HCT116 (cell line): ENCODE results near the gene SLC22A23. TPM values are rescaled to one million over a fixed set of nuclear protein-coding genes. Genes with fewer than 3 reads are reported as not detected.

Source experiments
- ATAC-seq: fragments of 200-7000 bp; cut with Tn5 transposase; 2 replicates; pipeline ENCODE4 v1.9.1; 2020; ENCODE audit warnings: mild to moderate bottlenecking, moderate library complexity
- BruUV-seq: library from RNA; stranded (reverse); fragments of 400-500 nt; replicated peaks from 2 replicates; lab custom pipeline; 2021; lab: Mats Ljungman, UMichigan
- CTCF ChIA-PET: fragments of 300-600 bp; sonication (Branson Sonifier 250); formaldehyde crosslinking; loops from one replicate; lab custom pipeline; 2021; ENCODE audit warnings: antibody characterized with exemption; lab: Charles Lee
- POLR2A ChIA-PET: fragments of 300-600, 350-600 bp; sonication (Branson Sonifier 250); formaldehyde crosslinking; loops from one replicate; lab custom pipeline; 2021; ENCODE audit warnings: antibody characterized with exemption; lab: Charles Lee
- RAD21 ChIA-PET, 2 experiments: fragments of 300-600 bp; sonication (Branson Sonifier 250); formaldehyde crosslinking; loops; one replicate each; lab custom pipeline; 2023; ENCODE audit warnings: low total read pairs in 2 of 2; ENCODE audit not compliant: uncharacterized antibody in 2 of 2, unreplicated experiment in 2 of 2, low non-redundant PET in 1 of 2; lab: Charles Lee
- DNase-seq: peaks from one replicate; pipeline ENCODE4 v3.0.0-alpha.2; 2010; ENCODE audit warnings: low read depth, low spot score
- H2AFZ ChIP-seq: fragments of 200-600 bp; shearing (Covaris generic), sonication (generic); 2 replicates; pipeline ENCODE4 v1.6.1; 2017; ENCODE audit warnings: low read depth, mixed run types, mixed read lengths, antibody characterized with exemption, low read length; ENCODE audit not compliant: poor library complexity, severe bottlenecking
- H3K27ac ChIP-seq: 2 replicates; pipeline ENCODE4 v1.5.1; 2012; ENCODE audit warnings: low read depth, low read length
- H3K27me3 ChIP-seq: fragments of 200-600 bp; sonication (generic); 2 replicates; pipeline ENCODE4 v1.6.1; 2016; ENCODE audit warnings: mixed run types, low read length, mixed read lengths; ENCODE audit not compliant: insufficient read depth
- H3K36me3 ChIP-seq, 2 experiments: fragments of 200-500 bp in 1 of 2; fragments of 200-600 bp in 1 of 2; sonication (Bioruptor generic) in 1 of 2; sonication (generic) in 1 of 2; 2 replicates each; pipeline versions ENCODE4 v1.5.1 to v1.6.1; 2014 to 2016; ENCODE audit warnings: low read length in 2 of 2, inconsistent platforms in 1 of 2, mixed read lengths in 1 of 2, mixed run types in 1 of 2; ENCODE audit not compliant: insufficient read depth in 2 of 2, control insufficient read depth in 1 of 2
- H3K4me1 ChIP-seq, 2 experiments: fragments of 200-600 bp in 1 of 2; sonication (generic) in 1 of 2; 2 replicates each; pipeline versions ENCODE4 v1.5.1 to v1.6.1; 2012 to 2017; ENCODE audit warnings: low read length in 2 of 2, inconsistent platforms in 1 of 2, mild to moderate bottlenecking in 1 of 2, mixed read lengths in 1 of 2, mixed run types in 1 of 2, moderate library complexity in 1 of 2; ENCODE audit not compliant: insufficient read depth in 2 of 2, control insufficient read depth in 1 of 2
- H3K4me2 ChIP-seq: fragments of 200-600 bp; sonication (generic); 2 replicates; pipeline ENCODE4 v1.6.1; 2017; ENCODE audit warnings: mixed run types, low read length, mixed read lengths
- H3K4me3 ChIP-seq, 2 experiments: fragments of 200-600 bp in 1 of 2; sonication (generic) in 1 of 2; replicated peaks in 1 of 2; 2 replicates each; pipeline ENCODE4 v1.5.1; 2011 to 2016; ENCODE audit warnings: low read length in 2 of 2, control low read depth in 1 of 2, low read depth in 1 of 2, mild to moderate bottlenecking in 1 of 2, mixed read lengths in 1 of 2, mixed run types in 1 of 2
- H3K79me2 ChIP-seq: fragments of 200-600 bp; sonication (generic); 2 replicates; pipeline ENCODE4 v1.6.1; 2017; ENCODE audit warnings: mild to moderate bottlenecking, mixed run types, low read length, moderate library complexity, mixed read lengths; ENCODE audit not compliant: insufficient read depth
- H3K9ac ChIP-seq: fragments of 200-600 bp; sonication (generic); 2 replicates; pipeline ENCODE4 v1.6.1; 2016; ENCODE audit warnings: low read length, mixed read lengths
- H3K9me2 ChIP-seq: fragments of 200-600 bp; sonication (generic), shearing (Covaris generic); 2 replicates; pipeline ENCODE4 v1.6.1; 2017; ENCODE audit warnings: mixed run types, mild to moderate bottlenecking, moderate library complexity; ENCODE audit not compliant: insufficient read depth
- H3K9me3 ChIP-seq, 2 experiments: fragments of 200-500 bp in 1 of 2; fragments of 200-600 bp in 1 of 2; sonication (Bioruptor generic) in 1 of 2; sonication (generic) in 1 of 2; 2 replicates each; pipeline ENCODE4 v1.6.1; 2014 to 2017; ENCODE audit warnings: low read length in 2 of 2, mixed read lengths in 2 of 2, inconsistent platforms in 1 of 2, low read depth in 1 of 2, mild to moderate bottlenecking in 1 of 2, mixed run types in 1 of 2, moderate library complexity in 1 of 2; ENCODE audit not compliant: control insufficient read depth in 1 of 2, insufficient read depth in 1 of 2
- H4K20me1 ChIP-seq: fragments of 200-600 bp; sonication (generic), shearing (Covaris generic); 2 replicates; pipeline ENCODE4 v1.6.1; 2017; ENCODE audit warnings: mixed run types, mild to moderate bottlenecking, moderate library complexity; ENCODE audit not compliant: insufficient read depth
- CBX3 ChIP-seq: IDR thresholded peaks from 2 replicates; pipeline ENCODE4 v1.6.1; 2012; ENCODE audit warnings: low read depth
- CEBPB ChIP-seq: IDR thresholded peaks from 2 replicates; pipeline ENCODE4 v1.6.1; 2012; ENCODE audit warnings: low read depth
- CTCF ChIP-seq, 3 experiments: fragments of 200-600 bp in 1 of 3; sonication (generic) in 1 of 3; IDR thresholded peaks in 2 of 3; conservative IDR thresholded peaks in 1 of 3; 2 replicates each; pipeline ENCODE4 v1.5.1; 2012 to 2017; ENCODE audit warnings: low read depth in 2 of 3, low read length in 2 of 3, antibody characterized with exemption in 1 of 3, borderline replicate concordance in 1 of 3, control low read depth in 1 of 3, mild to moderate bottlenecking in 1 of 3, mixed read lengths in 1 of 3, mixed run types in 1 of 3, moderate library complexity in 1 of 3; ENCODE audit not compliant: insufficient read depth in 1 of 3
- EGR1 ChIP-seq: IDR thresholded peaks from 2 replicates; pipeline ENCODE4 v1.6.1; 2012; ENCODE audit warnings: low read depth
- ELF1 ChIP-seq: IDR thresholded peaks from 2 replicates; pipeline ENCODE4 v1.6.1; 2012; ENCODE audit warnings: low read depth, borderline replicate concordance
- EZH2 ChIP-seq: fragments of 200-600 bp; sonication (generic); IDR thresholded peaks from 2 replicates; pipeline ENCODE4 v1.6.1; 2017; ENCODE audit warnings: antibody characterized with exemption, mixed run types
- EZH2phosphoT487 ChIP-seq: fragments of 200-600 bp; IDR thresholded peaks from 2 replicates; pipeline ENCODE4 v1.6.1; 2018; ENCODE audit warnings: antibody characterized with exemption, borderline replicate concordance
- FOSL1 ChIP-seq: IDR thresholded peaks from 2 replicates; pipeline ENCODE4 v1.6.1; 2012; ENCODE audit warnings: low read depth
- JUND ChIP-seq: IDR thresholded peaks from 2 replicates; pipeline ENCODE4 v1.6.1; 2012
- POLR2A ChIP-seq: IDR thresholded peaks from 2 replicates; pipeline ENCODE4 v1.7.0; 2011; ENCODE audit warnings: borderline replicate concordance; ENCODE audit not compliant: insufficient read depth, insufficient read length; ENCODE audit errors: extremely low read depth
- POLR2AphosphoS5 ChIP-seq: IDR thresholded peaks from 2 replicates; pipeline ENCODE4 v1.6.1; 2011; ENCODE audit warnings: mild to moderate bottlenecking, low read depth, low read length, moderate library complexity
- RAD21 ChIP-seq: IDR thresholded peaks from 2 replicates; pipeline ENCODE4 v1.6.1; 2012; ENCODE audit warnings: low read depth, mild to moderate bottlenecking
- SP1 ChIP-seq: IDR thresholded peaks from 2 replicates; pipeline ENCODE4 v1.6.1; 2012; ENCODE audit warnings: low read depth
- SRF ChIP-seq: IDR thresholded peaks from 2 replicates; pipeline ENCODE4 v1.6.1; 2012; ENCODE audit warnings: low read depth
- YY1 ChIP-seq: IDR thresholded peaks from 2 replicates; pipeline ENCODE4 v1.6.1; 2011; ENCODE audit warnings: low read length, low read depth, moderate library complexity, mild to moderate bottlenecking; ENCODE audit not compliant: insufficient replicate concordance; ENCODE audit errors: extremely low read depth
- ZFX ChIP-seq: fragments of 450-650 bp; IDR thresholded peaks from 2 replicates; pipeline ENCODE4 v1.6.1; 2017
- ZNF274 ChIP-seq: fragments of 200-500 bp; sonication (Bioruptor generic); IDR thresholded peaks from 2 replicates; pipeline ENCODE4 v1.6.1; 2014; ENCODE audit warnings: mild to moderate bottlenecking, low read depth, low read length, inconsistent platforms
- intact Hi-C: fragments of 100-400 bp; cut with micrococcal nuclease; formaldehyde crosslinking; loops from 2 replicates; pipeline ENCODE4 v1.10.0; 2022
- total RNA-seq: library from RNA; stranded (reverse); gene quantifications from one replicate; pipeline ENCODE4 v1.2.1, GENCODE V29; 2021; ENCODE audit not compliant: unreplicated experiment
- TF ChIP-seq, protein P1 (sequence below): IDR thresholded peaks from 2 replicates; pipeline ENCODE4 v1.6.1; 2011; ENCODE audit warnings: mild to moderate bottlenecking, low read length, moderate library complexity; ENCODE audit not compliant: insufficient replicate concordance; ENCODE audit errors: extremely low read depth
- TF ChIP-seq, protein P2 (sequence below): IDR thresholded peaks from 2 replicates; pipeline ENCODE4 v1.6.1; 2012

The SLC22A23 gene
- total RNA-seq, 1 experiment from 2014 or later, result 11.5 TPM

GRCh38 chr6:3415490-3415889 lies 41.4 kb downstream of the SLC22A23 start:
- DNase-seq (no peak), ATAC-seq (no peak)
- H2AFZ ChIP-seq, result no peak overlapping the region
- H3K4me1 ChIP-seq, result peaks cover 2 to 20% of the 10 kb centered on the region in 2 experiments; a peak in 2 of 4 replicates
- no peak for TF ChIP-seq POLR2AphosphoS5
- H4K20me1 ChIP-seq, result no peaks in the 10 kb centered on the region
- H3K9ac ChIP-seq, result no peak overlapping the region
- ChIA-PET POLR2A (no interaction called here), RAD21 (no interaction called here), CTCF (no interaction called here)
- H3K4me2 ChIP-seq, result no peak overlapping the region
- H3K27me3 ChIP-seq, result no peaks in the 10 kb centered on the region
- no peaks in the 10 kb centered on the region for H3K9me3 ChIP-seq
- no peaks in the 10 kb centered on the region for H3K9me2 ChIP-seq
- intact Hi-C loops, result no loop called here
- no peak overlapping the region for H3K27ac ChIP-seq
- H3K4me3 ChIP-seq, result no peak overlapping the region
- no peaks in the 10 kb centered on the region for H3K36me3 ChIP-seq
- H3K79me2 ChIP-seq, result no peaks in the 10 kb centered on the region
- BruUV-seq, result no TSS peak

- TF ChIP-seq SRF (no peak), EGR1 (no peak), CTCF (IDR thresholded peaks at IDR 0.05 in 2 of 3, conservative IDR thresholded peaks at IDR 0.05 in 1 of 3; ENCODE audit: borderline replicate concordance in 1 of 3, insufficient read depth in 1 of 3, low read depth in 2 of 3, low read length in 2 of 3) (no peak), SP1 (no peak), POLR2AphosphoS5 (no peak), RAD21 (no peak), ZFX (no peak), FOSL1 (no peak), EZH2 (no peak), ZNF274 (no peak), CBX3 (no peak), CEBPB (no peak), POLR2A (no peak), JUND (no peak), YY1 (no peak), ELF1 (no peak), EZH2phosphoT487 (no peak)
- TF ChIP-seq, protein P1, sequence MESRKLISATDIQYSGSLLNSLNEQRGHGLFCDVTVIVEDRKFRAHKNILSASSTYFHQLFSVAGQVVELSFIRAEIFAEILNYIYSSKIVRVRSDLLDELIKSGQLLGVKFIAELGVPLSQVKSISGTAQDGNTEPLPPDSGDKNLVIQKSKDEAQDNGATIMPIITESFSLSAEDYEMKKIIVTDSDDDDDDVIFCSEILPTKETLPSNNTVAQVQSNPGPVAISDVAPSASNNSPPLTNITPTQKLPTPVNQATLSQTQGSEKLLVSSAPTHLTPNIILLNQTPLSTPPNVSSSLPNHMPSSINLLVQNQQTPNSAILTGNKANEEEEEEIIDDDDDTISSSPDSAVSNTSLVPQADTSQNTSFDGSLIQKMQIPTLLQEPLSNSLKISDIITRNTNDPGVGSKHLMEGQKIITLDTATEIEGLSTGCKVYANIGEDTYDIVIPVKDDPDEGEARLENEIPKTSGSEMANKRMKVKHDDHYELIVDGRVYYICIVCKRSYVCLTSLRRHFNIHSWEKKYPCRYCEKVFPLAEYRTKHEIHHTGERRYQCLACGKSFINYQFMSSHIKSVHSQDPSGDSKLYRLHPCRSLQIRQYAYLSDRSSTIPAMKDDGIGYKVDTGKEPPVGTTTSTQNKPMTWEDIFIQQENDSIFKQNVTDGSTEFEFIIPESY, result no peak
- TF ChIP-seq, protein P2, sequence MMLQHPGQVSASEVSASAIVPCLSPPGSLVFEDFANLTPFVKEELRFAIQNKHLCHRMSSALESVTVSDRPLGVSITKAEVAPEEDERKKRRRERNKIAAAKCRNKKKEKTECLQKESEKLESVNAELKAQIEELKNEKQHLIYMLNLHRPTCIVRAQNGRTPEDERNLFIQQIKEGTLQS, result no peak
- POLR2A ChIA-PET, result no interaction called here
- Histone ChIP-seq H3K4me2 (no peak overlapping the region), H4K20me1 (no peaks in the 10 kb centered on the region), H2AFZ (no peak overlapping the region), H3K4me1 (peaks cover 2 to 18% of the 10 kb centered on the region in 2 experiments; a peak in 2 of 4 replicates), H3K4me3 (no peak overlapping the region), H3K36me3 (no peaks in the 10 kb centered on the region), H3K9me3 (no peaks in the 10 kb centered on the region), H3K9ac (no peak overlapping the region), H3K27ac (no peak overlapping the region), H3K27me3 (no peaks in the 10 kb centered on the region), H3K9me2 (no peaks in the 10 kb centered on the region), H3K79me2 (no peaks in the 10 kb centered on the region)
- intact Hi-C loops, result no loop called here
- no TSS peak for BruUV-seq
- no peak for ATAC-seq
- CTCF ChIA-PET, result no interaction called here
- RAD21 ChIA-PET, result no interaction called here
- DNase-seq, result no peak
These were observed 41.8 kb downstream of the SLC22A23 start for GRCh38 chr6:3415082-3415453.
